NCI-H524 (cell line): ENCODE data around the gene ATP2B2.

Experiments
- DNase-seq, 2 experiments: peaks; one replicate each; lab custom pipeline; 2025; lab: John Stamatoyannopoulos, UW

ATP2B2 gene

GRCh38 chr3:10448544-10448943 is 56.8 kb downstream of the ATP2B2 start:
- peak; percentile 15 to 34 for DNase-seq

GRCh38 chr3:10447527-10448260 is 57.7 kb downstream of the ATP2B2 start:
- DNase-seq = no peak

- no peak for DNase-seq
These were observed 58.3 kb downstream of the ATP2B2 start for GRCh38 chr3:10447110-10447509.

- no peak for DNase-seq
These were observed 59.7 kb downstream of the ATP2B2 start for GRCh38 chr3:10445561-10446175.

- no peak for DNase-seq
These were observed 60.9 kb downstream of the ATP2B2 start for GRCh38 chr3:10444511-10444910.

- no peak for DNase-seq
These were observed 61.3 kb downstream of the ATP2B2 start for GRCh38 chr3:10444110-10444429.

GRCh38 chr3:10443272-10444109 is 61.9 kb downstream of the ATP2B2 start:
- no peak for DNase-seq

GRCh38 chr3:10442151-10442795 is 63.1 kb downstream of the ATP2B2 start:
- no peak for DNase-seq

GRCh38 chr3:10440684-10441083 is 64.7 kb downstream of the ATP2B2 start:
- DNase-seq = no peak

GRCh38 chr3:10438902-10439610 is 66.3 kb downstream of the ATP2B2 start:
- DNase-seq = no peak

- DNase-seq = no peak
These were observed 67.1 kb downstream of the ATP2B2 start for GRCh38 chr3:10437995-10438901.

- no peak for DNase-seq
These were observed 68.0 kb downstream of the ATP2B2 start for GRCh38 chr3:10437272-10437994.

- DNase-seq = no peak
These were observed 69.5 kb downstream of the ATP2B2 start for GRCh38 chr3:10435850-10436249.

GRCh38 chr3:10434938-10435336 is 70.4 kb downstream of the ATP2B2 start:
- DNase-seq = no peak

GRCh38 chr3:10434144-10434937 is 71.0 kb downstream of the ATP2B2 start:
- no peak for DNase-seq

- DNase-seq = peak; percentile 11 to 45
These were observed 72.5 kb downstream of the ATP2B2 start for GRCh38 chr3:10432931-10433330.

- peak; percentile 74 to 81 for DNase-seq
These were observed 73.1 kb downstream of the ATP2B2 start for GRCh38 chr3:10432156-10432845.

GRCh38 chr3:10430805-10431204 is 74.6 kb downstream of the ATP2B2 start:
- DNase-seq = no peak
